ENCODE measurements around the gene WBP2NL.

Gene WBP2NL

DNA sequence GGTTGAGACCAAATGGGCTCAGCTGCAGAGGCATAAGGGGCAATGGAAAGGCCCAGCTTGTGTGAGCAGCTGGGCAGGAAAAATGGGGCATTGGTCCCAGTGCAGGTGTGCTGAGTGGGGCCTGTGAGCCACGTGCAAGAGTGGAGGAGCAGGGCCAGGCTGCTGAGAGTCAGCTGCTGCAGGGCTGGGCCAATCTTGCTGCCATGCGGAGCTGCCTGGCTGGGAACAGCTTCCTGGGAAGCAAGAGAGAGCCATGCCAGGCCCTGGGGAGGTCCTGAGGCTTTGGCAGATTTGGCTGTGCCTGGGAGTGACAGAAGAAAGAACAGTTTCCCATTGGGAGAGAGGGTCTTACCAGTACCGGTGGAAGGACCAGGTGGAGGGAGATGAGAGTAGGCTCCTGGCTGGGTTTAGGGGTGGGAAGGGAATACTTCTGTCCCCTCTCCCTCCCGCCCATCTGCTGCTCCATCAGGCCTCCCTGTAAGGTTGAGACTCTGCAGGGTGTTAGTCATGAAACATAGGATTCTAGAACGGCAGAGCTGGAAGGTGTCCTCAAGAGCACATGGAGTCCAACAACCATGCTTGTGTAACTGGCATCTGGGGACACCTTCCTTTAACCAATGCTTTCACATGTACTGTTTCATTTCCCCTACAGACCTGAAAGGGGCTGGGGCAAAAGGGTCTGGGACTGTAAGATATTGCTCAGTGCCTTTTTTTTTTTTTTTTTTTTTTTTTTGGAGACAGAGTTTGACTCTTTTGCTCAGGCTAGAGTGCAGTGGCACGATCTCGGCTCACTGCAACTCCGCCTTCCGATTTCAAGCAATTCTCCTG lies 19.0 kb upstream of the WBP2NL start:
- DNase-seq = no peak

DNA sequence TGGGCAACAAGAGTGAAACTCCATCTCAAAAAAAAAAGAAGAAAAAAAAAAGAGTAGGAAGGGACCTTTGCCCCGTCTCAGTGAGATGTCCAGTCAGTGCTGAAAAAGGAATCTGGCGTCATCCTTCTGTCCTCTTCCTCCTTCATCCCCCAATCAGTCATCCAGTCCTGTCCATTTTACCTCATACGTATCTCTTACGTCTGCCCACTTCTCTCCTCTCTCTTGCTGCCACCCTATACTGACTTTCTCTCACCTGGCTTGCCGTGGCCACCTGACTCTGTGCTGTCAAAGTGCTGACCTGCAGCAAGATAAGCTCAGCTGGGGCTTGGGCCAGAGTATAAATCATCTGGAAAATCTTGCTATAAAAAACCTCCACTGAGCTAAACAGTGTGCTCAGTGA lies 15.7 kb upstream of the WBP2NL start:
- DNase-seq = no peak

- no peak for DNase-seq
Observed at GRCh38 chr22:41983513-41984405, 14.8 kb upstream of the WBP2NL start.

- no peak for DNase-seq
Observed at GRCh38 chr22:41987276-41987675, 11.3 kb upstream of the WBP2NL start.

GRCh38 chr22:41989246-41989645 lies 9.3 kb upstream of the WBP2NL start:
- DNase-seq = no peak

DNA sequence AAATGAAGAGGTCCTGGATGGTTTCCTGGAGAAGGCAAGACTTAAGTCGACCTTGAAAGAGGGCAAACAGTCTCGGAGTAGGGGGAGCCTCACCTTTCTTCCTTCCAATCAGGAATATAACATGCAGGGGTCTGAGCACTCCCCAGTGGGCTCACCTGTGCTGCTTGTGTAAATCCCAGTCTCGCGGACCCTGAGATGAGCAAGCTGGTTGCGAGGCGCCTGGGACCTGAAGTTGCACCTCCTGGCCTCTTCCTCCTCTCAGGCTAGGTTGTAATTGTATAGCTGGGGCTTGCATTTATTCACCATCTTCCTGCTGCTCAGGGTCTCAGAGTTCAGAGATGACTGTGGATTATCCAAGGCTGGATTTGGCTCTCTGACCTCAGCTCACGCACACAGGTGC lies 7.5 kb upstream of the WBP2NL start:
- DNase-seq = no peak

- no peak for DNase-seq
Observed at GRCh38 chr22:41992496-41992895, 6.1 kb upstream of the WBP2NL start.

- no peak for DNase-seq
Observed at GRCh38 chr22:41995211-41995610, 3.4 kb upstream of the WBP2NL start.

DNA sequence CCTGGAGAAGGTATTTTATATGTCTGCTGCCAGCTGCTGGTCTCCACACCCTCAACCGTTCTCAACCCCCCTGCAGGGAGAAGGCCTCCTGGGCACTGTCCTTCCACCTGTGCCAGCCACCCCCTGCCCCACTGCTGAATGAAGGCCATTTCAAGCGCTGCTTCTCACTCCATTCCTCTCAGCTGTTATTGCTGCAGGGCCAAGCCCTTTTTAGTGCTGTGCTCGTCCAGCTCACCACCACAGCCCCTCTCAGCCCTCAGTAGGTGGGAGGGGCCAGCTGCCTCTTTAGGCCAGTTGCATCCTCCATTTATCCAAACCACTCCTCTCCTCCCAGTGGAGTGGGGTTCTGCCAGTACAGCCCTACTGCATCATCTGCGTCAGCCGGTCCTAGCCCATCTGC lies 1.8 kb upstream of the WBP2NL start:
- DNase-seq = no peak

GRCh38 chr22:42000466-42000865 lies 1.9 kb downstream of the WBP2NL start:
- DNase-seq = no peak

DNA sequence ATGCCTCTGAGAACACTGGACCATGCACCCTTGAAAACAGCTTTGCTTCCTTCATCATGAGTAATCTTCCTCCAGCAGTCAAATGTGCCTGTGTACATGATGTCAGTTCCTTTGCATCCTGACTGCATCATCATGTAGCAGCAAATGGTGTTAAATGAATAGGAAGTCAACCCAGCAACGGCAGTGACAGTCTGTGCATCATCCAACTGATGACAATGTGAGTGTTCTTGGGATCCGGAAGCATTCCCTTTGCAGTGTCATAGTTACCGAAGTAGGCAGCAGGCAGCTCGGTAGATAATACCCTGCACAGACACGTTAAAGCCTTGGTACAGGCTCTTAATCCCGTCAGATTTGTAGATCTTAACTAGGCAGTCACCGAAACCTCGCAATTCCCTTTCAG lies 2.5 kb downstream of the WBP2NL start:
- no peak for DNase-seq

GRCh38 chr22:42001706-42002105 lies 3.1 kb downstream of the WBP2NL start:
- no peak for DNase-seq

DNA sequence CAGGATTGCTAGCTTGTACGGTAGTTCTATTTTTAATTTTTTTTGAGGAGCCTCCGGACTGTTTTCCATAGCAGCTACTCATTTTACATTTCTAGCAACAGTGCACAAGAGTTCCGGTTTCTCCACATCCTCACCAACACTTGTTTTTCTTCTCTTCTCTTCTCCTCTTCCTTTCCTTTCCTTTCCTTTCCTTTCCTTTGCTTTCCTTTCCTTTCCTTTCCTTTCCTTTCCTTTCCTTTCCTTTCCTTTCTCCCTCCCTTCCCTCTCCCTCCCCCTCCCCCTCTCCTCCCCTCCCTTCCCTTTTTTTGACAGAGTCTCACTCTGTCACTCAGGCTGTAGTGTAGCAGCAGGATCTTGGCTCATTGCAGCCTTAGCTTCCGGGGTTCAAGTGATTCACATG lies 9.3 kb downstream of the WBP2NL start:
- no peak for DNase-seq

DNA sequence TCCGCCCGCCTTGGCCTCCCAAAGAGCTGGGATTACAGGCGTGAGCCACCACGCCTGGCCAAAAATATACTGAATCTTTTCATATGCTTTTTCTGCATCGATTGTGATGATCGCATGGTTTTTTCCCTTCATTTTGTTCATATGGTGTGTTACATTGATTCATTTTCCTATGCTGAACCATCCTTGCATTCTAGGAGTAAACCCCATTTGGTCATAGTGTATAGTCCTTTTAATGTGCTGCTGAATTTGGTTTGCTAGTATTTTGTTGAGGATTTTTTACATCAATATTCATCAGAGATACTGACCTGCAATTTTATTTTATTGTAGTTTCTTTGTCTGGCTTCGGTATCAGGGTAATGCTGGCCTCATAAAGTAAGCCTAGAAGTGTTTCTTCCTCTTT lies 12.2 kb downstream of the WBP2NL start:
- no peak for DNase-seq

DNA sequence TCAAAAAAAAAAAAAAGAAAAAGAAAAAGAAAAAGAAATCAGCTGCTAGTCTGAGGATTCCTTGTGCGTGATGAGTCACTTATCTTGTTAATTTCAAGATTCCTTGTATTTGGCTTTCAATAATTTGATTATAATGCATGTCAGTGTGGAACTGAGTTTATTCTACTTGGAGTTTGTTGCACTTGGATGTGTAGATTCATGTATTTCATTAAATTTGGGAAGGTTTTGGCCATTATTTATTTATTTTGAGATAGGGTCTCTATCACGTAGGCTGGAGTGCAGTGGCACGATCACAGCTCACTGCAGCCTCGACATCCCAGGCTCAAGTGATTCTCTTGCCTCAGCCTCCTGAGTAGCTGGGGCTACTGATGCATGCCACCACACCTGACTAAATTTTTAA lies 14.8 kb downstream of the WBP2NL start:
- no peak for DNase-seq

GRCh38 chr22:42016111-42016510 lies 17.5 kb downstream of the WBP2NL start:
- DNase-seq = no peak

- no peak for DNase-seq
Observed at GRCh38 chr22:42018224-42018623, 19.6 kb downstream of the WBP2NL start.

GRCh38 chr22:42021571-42021970 lies 23.0 kb downstream of the WBP2NL start:
- DNase-seq = no peak

GRCh38 chr22:42022162-42022847 lies 23.7 kb downstream of the WBP2NL start:
- no peak for DNase-seq

DNA sequence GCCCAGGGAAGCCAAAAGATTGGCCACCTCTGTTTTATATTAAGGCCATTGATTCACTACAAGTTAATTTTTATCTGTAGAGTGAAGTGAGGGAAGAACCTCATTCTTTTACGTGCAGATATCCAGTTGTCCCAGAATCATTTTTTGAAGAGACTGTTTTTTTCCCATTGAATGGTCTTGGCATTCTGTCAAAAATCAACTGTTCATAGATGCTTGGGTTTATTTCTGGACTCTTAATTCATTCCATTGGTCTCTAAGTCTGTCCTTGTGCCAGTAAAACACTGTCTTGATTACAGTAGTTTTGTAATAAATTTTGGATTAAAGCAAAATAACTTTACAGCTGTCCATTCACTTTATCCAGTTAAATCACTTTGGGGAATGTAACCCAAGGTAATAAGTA lies 26.8 kb downstream of the WBP2NL start:
- no peak for DNase-seq

GRCh38 chr22:42026705-42027104 lies 28.1 kb downstream of the WBP2NL start:
- DNase-seq = no peak

- DNase-seq = no peak
Observed at GRCh38 chr22:42033263-42034181, 34.9 kb downstream of the WBP2NL start.

All from stimulated activated naive CD4-positive, alpha-beta T cell (primary cell).